Stimulated activated CD8-positive, alpha-beta memory T cell treated with anti-CD3 and anti-CD28 coated beads, Interleukin-12 subunit alpha, Interleukin-12 subunit beta, amount 100 ng/mL, for 24 hours (primary cell): ENCODE measurements around the gene CFAP251.
"Not testable (repeated sequence)": the region's sequence is repeated elsewhere in the genome, so short reads cannot be mapped to it uniquely, and the experiment has no call there.

Experiments
- DNase-seq: peaks from one replicate; pipeline ENCODE4 v3.0.0-alpha.2; 2020; ENCODE audit errors: extremely low read depth

CFAP251 gene

GRCh38 chr12:121917950-121918678 lies at the start of gene CFAP251:
CFAP251 (plus strand) TSS chr12:121918592; CDS start chr12:121921306, 2,714 bp downstream.
- peak; percentile 94 for DNase-seq

GRCh38 chr12:121869229-121869628 lies 49.2 kb upstream of the CFAP251 start:
- not testable (repeated sequence) for DNase-seq

- no peak for DNase-seq
These were observed 46.9 kb upstream of the CFAP251 start for GRCh38 chr12:121871467-121871866.

- DNase-seq: no peak
These were observed 45.7 kb upstream of the CFAP251 start for GRCh38 chr12:121872546-121873215.

- no peak for DNase-seq
These were observed 45.2 kb upstream of the CFAP251 start for GRCh38 chr12:121873216-121873569.

- no peak for DNase-seq
These were observed 44.3 kb upstream of the CFAP251 start for GRCh38 chr12:121874071-121874470.

GRCh38 chr12:121875582-121875981 lies 42.8 kb upstream of the CFAP251 start:
- no peak for DNase-seq

- not testable (repeated sequence) for DNase-seq
These were observed 42.3 kb upstream of the CFAP251 start for GRCh38 chr12:121876080-121876447.

- DNase-seq: no peak
These were observed 35.1 kb upstream of the CFAP251 start for GRCh38 chr12:121883315-121883660.

GRCh38 chr12:121885129-121885528 lies 33.3 kb upstream of the CFAP251 start:
- not testable (repeated sequence) for DNase-seq

- no peak for DNase-seq
These were observed 30.3 kb upstream of the CFAP251 start for GRCh38 chr12:121888083-121888477.

GRCh38 chr12:121888478-121889273 lies 29.7 kb upstream of the CFAP251 start, which contains the start of gene PSMD9:
PSMD9 (plus strand) TSS chr12:121888790; CDS start chr12:121888857, 67 bp downstream.
- DNase-seq: peak; percentile 96

- no peak for DNase-seq
These were observed 29.1 kb upstream of the CFAP251 start for GRCh38 chr12:121889274-121889624.

- DNase-seq: not testable (repeated sequence)
These were observed 28.7 kb upstream of the CFAP251 start for GRCh38 chr12:121889661-121890060.

- DNase-seq: no peak
These were observed 25.5 kb upstream of the CFAP251 start for GRCh38 chr12:121892673-121893561.

GRCh38 chr12:121893961-121894460 lies 24.4 kb upstream of the CFAP251 start:
- no peak for DNase-seq

GRCh38 chr12:121894633-121895032 lies 23.8 kb upstream of the CFAP251 start:
- no peak for DNase-seq

- no peak for DNase-seq
These were observed 20.1 kb upstream of the CFAP251 start for GRCh38 chr12:121898287-121898686.

- DNase-seq: no peak
These were observed 18.8 kb upstream of the CFAP251 start for GRCh38 chr12:121899590-121899989.

GRCh38 chr12:121903202-121903601 lies 15.2 kb upstream of the CFAP251 start:
- DNase-seq: no peak

GRCh38 chr12:121905746-121906145 lies 12.6 kb upstream of the CFAP251 start:
- DNase-seq: no peak
